CD4-positive, alpha-beta T cell treated with Interleukin-17A for 1 hour (primary cell): Measurements from ENCODE around the gene ST8SIA6.
"Not testable (repeated sequence)": the region's sequence is repeated elsewhere in the genome, so short reads cannot be mapped to it uniquely, and the experiment has no call there.

Experiments
- DNase-seq: peaks from one replicate; pipeline ENCODE4 v3.0.0-alpha.2; 2020

Gene ST8SIA6

GRCh38 chr10:17340144-17340829 is 114.1 kb downstream of the ST8SIA6 start:
- DNase-seq = no peak

- DNase-seq = no peak
Measured at GRCh38 chr10:17335065-17335464, 119.3 kb downstream of the ST8SIA6 start.

- DNase-seq = no peak
Measured at GRCh38 chr10:17330501-17330900, 123.9 kb downstream of the ST8SIA6 start.

GRCh38 chr10:17326377-17326776 is 128.0 kb downstream of the ST8SIA6 start:
- DNase-seq = no peak

- not testable (repeated sequence) for DNase-seq
Measured at GRCh38 chr10:17321957-17322356, 132.4 kb downstream of the ST8SIA6 start.

- DNase-seq = no peak
Measured at GRCh38 chr10:17316488-17317170, 137.8 kb downstream of the ST8SIA6 start.

- DNase-seq = no peak
Measured at GRCh38 chr10:17309435-17309834, 145.0 kb downstream of the ST8SIA6 start.

GRCh38 chr10:17307123-17307522 is 147.3 kb downstream of the ST8SIA6 start:
- no peak for DNase-seq

GRCh38 chr10:17292375-17292774 is 162.0 kb downstream of the ST8SIA6 start:
- no peak for DNase-seq

- peak; percentile 8 for DNase-seq
Measured at GRCh38 chr10:17290226-17290625, 164.2 kb downstream of the ST8SIA6 start.

GRCh38 chr10:17289763-17290162 is 164.6 kb downstream of the ST8SIA6 start:
- DNase-seq = no peak

GRCh38 chr10:17286562-17287550 is 167.5 kb downstream of the ST8SIA6 start:
- DNase-seq = no peak

GRCh38 chr10:17282311-17282710 is 172.1 kb downstream of the ST8SIA6 start:
- DNase-seq = no peak

- no peak for DNase-seq
Measured at GRCh38 chr10:17278607-17279240, 175.7 kb downstream of the ST8SIA6 start.

GRCh38 chr10:17276756-17277424 is 177.5 kb downstream of the ST8SIA6 start:
- DNase-seq = no peak

GRCh38 chr10:17273403-17273802 is 181.0 kb downstream of the ST8SIA6 start:
- DNase-seq = no peak

GRCh38 chr10:17272648-17273047 is 181.7 kb downstream of the ST8SIA6 start:
- DNase-seq = no peak
